GM12864 (cell line): ENCODE data around the gene TMEM72.

ENCODE experiments used
- DNase-seq: peaks from one replicate; pipeline ENCODE4 v3.0.0-alpha.2; 2011; ENCODE audit warnings: low read depth
- H3K4me3 ChIP-seq: 2 replicates; pipeline ENCODE4 v1.5.1; 2011; ENCODE audit warnings: mild to moderate bottlenecking, low read depth, low read length, control low read depth
- CTCF ChIP-seq: IDR thresholded peaks from 2 replicates; pipeline ENCODE4 v1.5.1; 2011; ENCODE audit warnings: low read depth, mild to moderate bottlenecking, moderate library complexity, low read length, control low read depth, inconsistent platforms; ENCODE audit errors: missing control alignments

The TMEM72 gene

GRCh38 chr10:44962870-44963738, 52.0 kb downstream of the TMEM72 start:
- no peak overlapping the region; the same call in 1 of the 2 replicates for H3K4me3 ChIP-seq
- no peak for DNase-seq
- TF ChIP-seq CTCF, result peak; percentile 41

- no peak for TF ChIP-seq CTCF
- DNase-seq, result no peak
- peak overlapping the region; percentile 13 for H3K4me3 ChIP-seq
Observed at GRCh38 chr10:44963772-44964633, 52.9 kb downstream of the TMEM72 start.

DNA sequence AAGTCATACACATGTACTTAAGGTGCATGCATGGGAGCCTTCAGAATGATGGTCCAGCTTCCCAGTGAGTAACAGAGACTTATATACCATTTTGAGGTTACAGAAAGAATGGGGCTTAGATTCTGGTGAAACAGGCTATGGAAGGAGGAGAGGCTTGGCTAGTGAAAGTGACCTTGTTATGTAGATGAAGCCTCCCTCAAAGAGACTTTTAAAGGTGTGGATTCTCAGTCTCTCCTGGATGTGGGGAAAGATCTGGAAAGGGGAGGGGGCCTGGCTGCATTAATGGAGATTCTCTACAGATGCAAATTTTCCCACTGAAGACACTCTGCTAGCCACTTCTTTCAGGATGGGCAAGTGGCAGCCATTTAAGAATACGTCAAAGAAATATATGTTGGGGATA, 54.0 kb downstream of the TMEM72 start:
- DNase-seq, result no peak
- no peak overlapping the region for H3K4me3 ChIP-seq
- no peak for TF ChIP-seq CTCF

- no peak overlapping the region for H3K4me3 ChIP-seq
- no peak for DNase-seq
- no peak for TF ChIP-seq CTCF
Observed at GRCh38 chr10:44965651-44966097, 54.5 kb downstream of the TMEM72 start.

GRCh38 chr10:44966129-44966815, 55.1 kb downstream of the TMEM72 start:
- H3K4me3 ChIP-seq, result no peak overlapping the region; the same call in 1 of the 2 replicates
- TF ChIP-seq CTCF, result no peak
- no peak for DNase-seq

DNA sequence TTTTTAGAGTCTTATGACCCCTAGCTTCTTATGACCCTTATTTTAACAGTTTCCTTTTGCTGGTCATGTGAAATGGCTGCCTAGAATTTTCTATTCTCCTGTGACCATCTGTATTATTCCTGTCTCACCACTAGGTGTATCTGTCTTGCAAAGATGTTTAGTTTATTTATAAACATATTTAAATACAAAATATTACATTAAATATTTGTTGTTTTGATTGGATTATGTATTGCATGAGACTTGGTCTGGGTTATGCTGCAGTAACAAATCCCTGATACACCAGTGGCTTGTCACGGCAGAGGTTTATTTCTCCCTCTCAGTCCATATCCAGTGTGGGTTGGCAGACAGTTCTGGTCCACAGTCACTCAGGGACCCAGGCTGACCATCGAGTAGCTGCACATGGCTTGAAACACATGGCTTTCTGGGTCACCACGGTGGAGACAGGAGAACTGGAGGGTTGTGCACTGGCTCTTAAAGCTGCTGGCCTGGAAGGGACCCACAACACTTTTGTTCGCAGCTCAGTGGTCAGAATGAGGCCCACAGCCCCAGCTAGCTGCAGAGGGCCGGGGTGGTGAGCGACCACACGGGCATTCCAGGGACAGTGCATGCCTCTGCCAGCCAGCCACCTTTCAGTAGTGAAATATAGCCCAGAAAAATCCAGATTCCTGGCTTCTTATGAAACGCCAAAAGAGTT, 55.8 kb downstream of the TMEM72 start:
- no peak overlapping the region for H3K4me3 ChIP-seq
- TF ChIP-seq CTCF, result peak; percentile 7

More for the DNA sequence above, 55.8 kb downstream of the TMEM72 start:
- no peak for DNase-seq
